Common myeloid progenitor, CD34-positive (primary cell): ENCODE results near the gene CEBPB.

Source experiments
- CTCF ChIA-PET: fragments of 350-600 bp; sonication (Branson Sonifier 250); formaldehyde crosslinking; loops from one replicate; lab custom pipeline; 2021; ENCODE audit warnings: antibody characterized with exemption; lab: Charles Lee
- POLR2A ChIA-PET: fragments of 350-600 bp; sonication (Branson Sonifier 250); formaldehyde crosslinking; loops from one replicate; lab custom pipeline; 2021; ENCODE audit warnings: antibody characterized with exemption; lab: Charles Lee
- DNase-seq, 3 donors: peaks; one replicate each; pipeline versions ENCODE4 v3.0.0 to v3.0.0-alpha.2; 2013
- H3K27ac ChIP-seq, 2 experiments: 1 replicate in 1 of 2; 2 replicates in 1 of 2; pipeline ENCODE4 v1.7.0; 2013; ENCODE audit warnings: inconsistent platforms in 2 of 2, low read length in 2 of 2, mild to moderate bottlenecking in 2 of 2, low read depth in 1 of 2, moderate library complexity in 1 of 2; ENCODE audit not compliant: severe bottlenecking in 2 of 2, insufficient read depth in 1 of 2, poor library complexity in 1 of 2
- H3K27me3 ChIP-seq, 5 experiments: replicated peaks in 2 of 5; 1 replicate in 3 of 5; 2 replicates in 2 of 5; pipeline versions ENCODE4 v1.6.1 to v1.7.0; 2013; ENCODE audit warnings: low read length in 4 of 5, mild to moderate bottlenecking in 2 of 5, moderate library complexity in 2 of 5, inconsistent platforms in 1 of 5; ENCODE audit not compliant: insufficient read depth in 5 of 5, control insufficient read depth in 4 of 5
- H3K36me3 ChIP-seq, 4 experiments: 1 replicate in 2 of 4; 2 replicates in 2 of 4; pipeline versions ENCODE4 v1.6.1 to v1.7.0; 2013; ENCODE audit warnings: low read length in 3 of 4, control low read depth in 1 of 4, mild to moderate bottlenecking in 1 of 4; ENCODE audit not compliant: control insufficient read depth in 4 of 4, insufficient read depth in 4 of 4
- H3K4me1 ChIP-seq, 4 experiments: 1 replicate in 3 of 4; 2 replicates in 1 of 4; pipeline versions ENCODE4 v1.6.1 to v1.7.1; 2013; ENCODE audit warnings: low read length in 3 of 4, mild to moderate bottlenecking in 3 of 4, control low read depth in 1 of 4, inconsistent platforms in 1 of 4, moderate library complexity in 1 of 4; ENCODE audit not compliant: control insufficient read depth in 4 of 4, insufficient read depth in 4 of 4; ENCODE audit errors: control extremely low read depth in 1 of 4
- H3K4me3 ChIP-seq, 7 experiments: 1 replicate in 4 of 7; 2 replicates in 3 of 7; pipeline versions ENCODE4 v1.5.1 to v1.7.0; 2013; ENCODE audit warnings: mild to moderate bottlenecking in 7 of 7, low read length in 6 of 7, moderate library complexity in 6 of 7, inconsistent platforms in 2 of 7, low read depth in 2 of 7, control low read depth in 1 of 7; ENCODE audit not compliant: insufficient read depth in 4 of 7, control insufficient read depth in 1 of 7; ENCODE audit errors: extremely low read depth in 1 of 7
- H3K9me3 ChIP-seq, 5 experiments: 1 replicate in 4 of 5; 2 replicates in 1 of 5; pipeline versions ENCODE4 v1.6.1 to v1.7.1; 2013; ENCODE audit warnings: low read length in 4 of 5, mild to moderate bottlenecking in 2 of 5, inconsistent platforms in 1 of 5, low read depth in 1 of 5, moderate library complexity in 1 of 5; ENCODE audit not compliant: control insufficient read depth in 4 of 5, insufficient read depth in 2 of 5; ENCODE audit errors: control extremely low read depth in 1 of 5
- WGBS: methylation state at CpG from one replicate; pipeline ENCODE4 v1.1.5; 2013; ENCODE audit not compliant: insufficient coverage; 5-methylcytosine and 5-hydroxymethylcytosine counted together

CEBPB gene

DNA sequence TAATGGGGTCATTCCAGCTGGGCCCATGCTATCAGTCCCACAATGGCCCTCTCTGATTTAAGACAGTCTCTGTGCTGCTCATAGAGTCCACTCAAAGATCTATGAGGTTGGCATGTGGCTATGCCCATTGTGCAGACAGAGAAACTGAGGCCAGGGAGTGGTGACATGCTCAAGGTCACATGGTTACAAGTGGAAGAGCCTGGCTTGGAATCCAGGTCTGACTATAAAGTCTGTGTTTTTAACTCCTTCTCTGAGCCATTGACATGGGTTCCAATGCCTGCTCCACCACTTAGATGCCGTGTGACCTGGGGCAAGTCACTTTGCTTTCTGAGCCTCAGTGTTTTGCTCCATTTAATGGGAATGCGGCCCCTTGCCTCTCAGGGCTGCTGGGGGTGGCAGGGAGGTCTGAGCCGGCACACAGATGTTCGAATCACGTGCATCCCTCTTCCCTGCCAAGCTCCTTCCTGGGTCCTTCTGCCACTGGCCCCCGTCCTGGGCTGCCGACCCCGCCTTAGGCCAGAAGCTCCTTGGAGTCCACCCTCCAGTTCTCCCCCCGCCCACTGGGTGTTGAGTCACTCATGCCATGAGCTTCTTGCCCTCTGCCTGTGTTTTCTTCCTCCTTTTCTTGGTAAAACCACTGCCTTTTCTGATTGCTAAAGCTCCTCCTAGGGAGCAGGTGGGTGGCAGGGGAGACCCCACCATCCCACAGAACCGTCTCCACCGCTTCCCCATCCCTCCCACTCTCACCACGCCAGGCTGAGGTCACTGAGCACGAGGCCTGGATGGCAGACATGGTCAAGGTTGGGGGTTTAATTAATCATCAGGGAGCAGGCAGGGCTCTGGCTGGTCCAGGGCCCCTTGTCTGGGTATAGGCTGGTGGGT is 35.7 kb downstream of the CEBPB start:
- H3K27me3 ChIP-seq, result no peaks in the 10 kb centered on the region
- H3K4me3 ChIP-seq, result no peak overlapping the region
- 77% methylated on average over 8 of the region's 13 CpGs for WGBS
- no peak overlapping the region for H3K27ac ChIP-seq
- CTCF ChIA-PET, result no interaction called here
- POLR2A ChIA-PET, result no interaction called here
- no peaks in the 10 kb centered on the region for H3K36me3 ChIP-seq
- peaks cover 2 to 23% (median 4%) of the 10 kb centered on the region in 4 experiments for H3K4me1 ChIP-seq
- DNase-seq, result peak in 2 of 3 donors; percentile 47 to 53
- H3K9me3 ChIP-seq, result peaks cover 0 to 3% (median 0%) of the 10 kb centered on the region in 5 experiments

DNA sequence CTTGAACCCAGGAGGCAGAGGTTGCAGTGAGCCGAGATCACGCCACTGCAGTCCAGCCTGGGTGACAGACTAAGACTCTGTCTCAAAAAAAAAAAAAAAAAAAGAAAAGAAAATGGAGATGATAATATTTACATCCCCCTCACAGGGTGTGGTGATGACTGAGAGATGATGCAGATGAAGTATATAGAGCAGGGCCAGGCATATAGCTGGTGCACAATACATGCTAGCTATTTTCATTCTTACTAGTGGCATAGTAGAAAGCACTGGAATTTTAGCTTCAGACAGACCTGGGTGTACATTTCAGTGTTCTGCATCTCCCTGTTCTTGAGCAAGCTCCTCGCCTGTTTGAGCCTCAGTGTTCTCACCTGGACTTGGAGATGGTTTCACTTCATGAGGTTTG is 36.9 kb downstream of the CEBPB start:
- no peak overlapping the region for H3K4me3 ChIP-seq
- H3K27ac ChIP-seq, result no peak overlapping the region
- H3K9me3 ChIP-seq, result peaks cover 0 to 3% (median 0%) of the 10 kb centered on the region in 5 experiments
- no CpG with 5 or more reads among the region's 3 CpGs for WGBS
- CTCF ChIA-PET, result interaction anchor here (1.0 to 1.1 kb wide), 2 partner anchors 24 to 29 kb away, joined by 3 to 4 read pairs; no protein-coding TSS in a partner anchor
- DNase-seq, result no peak
- no peaks in the 10 kb centered on the region for H3K27me3 ChIP-seq
- no peaks in the 10 kb centered on the region for H3K36me3 ChIP-seq
- H3K4me1 ChIP-seq, result peaks cover 2 to 12% (median 3%) of the 10 kb centered on the region in 4 experiments
- POLR2A ChIA-PET, result no interaction called here

DNA sequence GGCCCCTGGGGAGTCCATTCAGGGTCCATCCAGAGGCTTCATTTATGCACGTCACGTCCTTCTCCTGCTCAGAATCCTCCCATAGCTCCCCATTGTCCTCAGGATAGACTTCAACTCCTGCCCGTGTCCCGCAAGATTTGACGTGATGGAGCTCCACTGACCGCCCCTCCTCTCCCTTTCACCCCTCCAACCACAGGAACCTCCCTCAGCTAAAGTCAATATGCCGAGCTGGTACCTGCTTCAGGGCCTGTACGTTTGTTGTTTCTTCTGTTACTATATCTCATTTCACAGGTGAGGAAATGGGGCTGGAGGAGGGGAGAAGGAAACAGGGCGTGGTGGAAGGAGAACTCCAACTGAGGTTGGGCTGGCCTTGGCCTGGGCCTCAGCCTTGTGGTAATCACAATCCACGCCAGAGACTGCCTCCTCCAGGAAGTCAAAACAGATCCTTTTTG is 38.6 kb downstream of the CEBPB start:
- Histone ChIP-seq H3K27me3 (no peaks in the 10 kb centered on the region), H3K36me3 (no peaks in the 10 kb centered on the region), H3K4me1 (peaks cover 2 to 12% (median 3%) of the 10 kb centered on the region in 4 experiments), H3K4me3 (no peak overlapping the region), H3K9me3 (no peaks in the 10 kb centered on the region), H3K27ac (no peak overlapping the region)
- CTCF ChIA-PET, result interaction anchor here (1.3 kb wide), 1 partner anchor 17 kb away, joined by 4 read pairs; no protein-coding TSS in a partner anchor
- DNase-seq, result no peak
- WGBS, result 92% methylated on average over 7 of the region's 10 CpGs
- POLR2A ChIA-PET, result no interaction called here

DNA sequence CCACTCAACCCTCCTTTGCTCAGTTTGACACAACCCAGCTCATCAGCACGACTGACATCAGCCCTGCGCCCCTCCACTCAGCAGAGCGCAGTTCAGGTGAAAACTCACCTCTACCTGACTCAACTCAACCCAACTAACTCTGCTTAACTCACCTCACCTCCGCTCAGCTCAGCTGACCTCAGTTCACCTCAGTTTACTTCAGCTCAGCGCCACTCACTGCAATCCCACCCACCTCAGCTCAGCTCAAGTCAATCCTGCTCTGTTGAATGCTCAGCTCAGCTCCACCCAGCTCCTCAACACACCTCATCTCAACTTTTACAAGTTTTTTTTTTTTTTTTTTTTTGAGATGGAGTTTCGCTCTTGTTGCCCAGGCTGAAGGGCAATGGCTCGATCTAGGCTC is 39.6 kb downstream of the CEBPB start:
- 100% methylated on average over 4 of the region's 7 CpGs for WGBS
- Histone ChIP-seq H3K27me3 (no peaks in the 10 kb centered on the region), H3K27ac (no peak overlapping the region), H3K4me1 (peaks cover 2 to 12% (median 3%) of the 10 kb centered on the region in 4 experiments), H3K9me3 (no peaks in the 10 kb centered on the region), H3K4me3 (no peak overlapping the region), H3K36me3 (no peaks in the 10 kb centered on the region)
- DNase-seq, result no peak
- ChIA-PET POLR2A (no interaction called here), CTCF (interaction anchor here (0.6 to 1.2 kb wide), 3 partner anchors 10 to 33 kb away, joined by 3 read pairs; no protein-coding TSS in a partner anchor)

DNA sequence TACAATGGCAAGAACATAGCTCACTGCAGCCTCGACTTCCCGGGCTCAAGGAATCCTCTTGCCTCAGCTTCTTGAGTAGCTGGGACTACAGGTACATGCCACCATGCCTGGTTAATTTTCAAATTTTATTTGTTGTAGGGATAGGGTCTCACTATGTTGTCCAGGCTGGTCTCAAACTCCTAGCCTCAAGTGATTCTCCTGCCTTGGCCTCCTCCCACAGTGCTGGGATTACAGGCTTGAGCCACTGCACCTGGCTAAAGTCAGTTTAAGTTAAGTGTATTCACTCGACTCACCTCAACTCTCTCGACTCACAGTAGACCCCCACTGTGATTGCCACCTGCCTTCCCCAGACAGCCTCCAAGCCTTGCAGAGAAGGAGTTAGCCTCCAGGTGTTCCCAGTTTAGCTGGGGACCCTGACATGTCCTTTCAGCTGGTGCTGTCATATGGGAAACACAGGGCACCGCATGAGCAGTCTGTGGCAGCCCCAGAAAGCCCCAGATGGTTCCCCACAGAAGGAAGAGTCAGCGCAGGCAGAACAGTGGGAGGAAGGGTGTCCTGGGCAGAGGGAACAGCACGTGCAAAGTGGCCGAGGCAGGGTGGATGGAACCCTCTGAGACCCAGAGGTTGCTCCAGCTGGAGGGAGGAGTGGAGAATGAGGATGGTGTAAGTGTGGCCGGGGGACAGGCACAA is 40.4 kb downstream of the CEBPB start:
- Histone ChIP-seq H3K36me3 (no peaks in the 10 kb centered on the region), H3K27ac (no peak overlapping the region), H3K27me3 (no peaks in the 10 kb centered on the region), H3K9me3 (no peaks in the 10 kb centered on the region), H3K4me3 (no peak overlapping the region), H3K4me1 (peaks cover 2 to 11% (median 3%) of the 10 kb centered on the region in 4 experiments)
- WGBS, result 97% methylated on average over 8 of the region's 9 CpGs
- no peak for DNase-seq
- ChIA-PET CTCF (interaction anchor here (1.0 to 1.5 kb wide), 3 partner anchors 9 to 12 kb away, joined by 3 read pairs; no protein-coding TSS in a partner anchor), POLR2A (no interaction called here)

DNA sequence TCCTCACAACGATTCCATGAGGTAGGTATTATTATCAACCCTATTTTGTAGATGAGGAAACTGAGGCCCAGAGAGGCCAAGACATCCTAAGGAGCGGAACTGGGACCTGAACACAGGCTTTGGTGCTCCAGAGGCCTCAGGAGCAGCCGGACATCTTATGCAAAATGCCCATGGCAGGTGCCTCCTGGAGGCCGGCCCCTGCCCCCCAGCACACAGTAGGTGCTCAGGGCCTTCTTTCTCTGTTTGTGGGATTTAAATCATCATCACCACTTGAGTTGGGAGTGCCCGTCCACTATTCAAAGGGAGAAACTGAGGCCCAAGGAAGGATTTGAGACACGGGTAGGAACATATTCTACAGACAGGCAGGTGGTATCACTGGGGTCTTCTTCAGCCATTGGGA is 41.2 kb downstream of the CEBPB start:
- ChIA-PET POLR2A (no interaction called here), CTCF (interaction anchor here (1.5 to 2.3 kb wide), 2 partner anchors 10 to 13 kb away, joined by 3 to 8 read pairs; no protein-coding TSS in a partner anchor)
- Histone ChIP-seq H3K9me3 (no peaks in the 10 kb centered on the region), H3K4me3 (no peak overlapping the region), H3K4me1 (peaks cover 0 to 3% (median under 1%) of the 10 kb centered on the region in 4 experiments), H3K36me3 (no peaks in the 10 kb centered on the region), H3K27me3 (no peaks in the 10 kb centered on the region), H3K27ac (no peak overlapping the region)
- WGBS, result 97% methylated on average over 3 of the region's 6 CpGs
- no peak for DNase-seq
